IMR-90 (cell line): ENCODE data around the gene BRAT1. TPM values are rescaled to one million over a fixed set of nuclear protein-coding genes. Genes with fewer than 3 reads are reported as not detected.

ENCODE experiments used
- ATAC-seq: fragments of 200-7000 bp; cut with Tn5 transposase; 2 replicates; pipeline ENCODE4 v1.9.1; 2020; ENCODE audit warnings: low read depth, mild to moderate bottlenecking, moderate library complexity
- BruUV-seq: library from RNA; stranded (reverse); fragments of 400-500 nt; replicated peaks from 2 replicates; lab custom pipeline; 2021; lab: Mats Ljungman, UMichigan
- CTCF ChIA-PET: fragments of 300-600 bp; formaldehyde crosslinking; extraction: SDS; loops from one replicate; lab custom pipeline; 2021; ENCODE audit warnings: antibody characterized with exemption; lab: Yijun Ruan, JAX
- POLR2A ChIA-PET: fragments of 300-600 bp; sonication (Branson Sonifier 250); formaldehyde crosslinking; loops from one replicate; lab custom pipeline; 2022; ENCODE audit warnings: antibody characterized with exemption; ENCODE audit not compliant: unreplicated experiment; lab: Charles Lee
- DNase-seq: peaks from one replicate; pipeline ENCODE4 v3.0.0; 2013
- H2AFZ ChIP-seq: replicated peaks from 2 replicates; pipeline ENCODE3; 2013; ENCODE audit warnings: low read length, mild to moderate bottlenecking; ENCODE audit not compliant: poor library complexity
- H2AK5ac ChIP-seq: 2 replicates; pipeline ENCODE4 v1.6.1; 2013; ENCODE audit warnings: low read depth, low read length, inconsistent platforms
- H2AK9ac ChIP-seq: replicated peaks from 2 replicates; pipeline ENCODE3; 2013; ENCODE audit warnings: mild to moderate bottlenecking, low read depth, low read length, moderate library complexity; ENCODE audit not compliant: poor library complexity
- H2BK120ac ChIP-seq: 2 replicates; pipeline ENCODE4 v1.6.1; 2013; ENCODE audit warnings: low read depth, low read length, inconsistent platforms
- H2BK15ac ChIP-seq: 3 replicates; pipeline ENCODE4 v1.6.1; 2013; ENCODE audit warnings: low read depth, low read length, inconsistent platforms
- H2BK20ac ChIP-seq: 2 replicates; pipeline ENCODE4 v1.6.1; 2013; ENCODE audit warnings: low read depth, mild to moderate bottlenecking, inconsistent platforms, low read length, moderate library complexity
- H2BK5ac ChIP-seq: 2 replicates; pipeline ENCODE4 v1.6.1; 2013; ENCODE audit warnings: mild to moderate bottlenecking, low read depth, low read length, inconsistent platforms; ENCODE audit not compliant: poor library complexity, severe bottlenecking
- H3K14ac ChIP-seq: replicated peaks from 2 replicates; pipeline ENCODE4 v1.6.1; 2013; ENCODE audit warnings: low read depth, low read length, inconsistent platforms
- H3K18ac ChIP-seq: 2 replicates; pipeline ENCODE4 v1.6.1; 2013; ENCODE audit warnings: low read depth, low read length, control low read depth
- H3K23ac ChIP-seq: 2 replicates; pipeline ENCODE4 v1.6.1; 2013; ENCODE audit warnings: low read depth, low read length, inconsistent platforms
- H3K27ac ChIP-seq: 2 replicates; pipeline ENCODE4 v1.5.1; 2013; ENCODE audit warnings: mild to moderate bottlenecking, control low read depth, low read length; ENCODE audit not compliant: insufficient read depth
- H3K27me3 ChIP-seq: 2 replicates; pipeline ENCODE4 v1.6.1; 2013; ENCODE audit warnings: low read length; ENCODE audit not compliant: control insufficient read depth, insufficient read depth
- H3K36me3 ChIP-seq: 2 replicates; pipeline ENCODE4 v1.6.1; 2013; ENCODE audit warnings: low read length, mixed read lengths; ENCODE audit not compliant: control insufficient read depth, insufficient read depth
- H3K4ac ChIP-seq: 2 replicates; pipeline ENCODE4 v1.6.1; 2013; ENCODE audit warnings: low read depth, low read length, inconsistent platforms
- H3K4me1 ChIP-seq: 2 replicates; pipeline ENCODE4 v1.6.1; 2013; ENCODE audit warnings: low read length, mixed read lengths; ENCODE audit not compliant: control insufficient read depth, insufficient read depth
- H3K4me2 ChIP-seq: 2 replicates; pipeline ENCODE4 v1.6.1; 2013; ENCODE audit warnings: low read depth, mild to moderate bottlenecking, control low read depth, low read length, moderate library complexity
- H3K4me3 ChIP-seq: 2 replicates; pipeline ENCODE4 v1.5.1; 2013; ENCODE audit warnings: low read depth, mild to moderate bottlenecking, control low read depth, low read length, moderate library complexity; ENCODE audit not compliant: insufficient read depth
- H3K56ac ChIP-seq: 2 replicates; pipeline ENCODE4 v1.6.1; 2013; ENCODE audit warnings: low read length, inconsistent platforms; ENCODE audit not compliant: insufficient read depth; ENCODE audit errors: extremely low read depth
- H3K79me1 ChIP-seq, 2 experiments: 2 replicates each; pipeline ENCODE4 v1.6.1; 2013; ENCODE audit warnings: low read length in 2 of 2, inconsistent platforms in 1 of 2, low read depth in 1 of 2
- H3K9ac ChIP-seq: 2 replicates; pipeline ENCODE4 v1.6.1; 2013; ENCODE audit warnings: low read depth, low read length, control low read depth
- H3K9me1 ChIP-seq: 2 replicates; pipeline ENCODE4 v1.6.1; 2013; ENCODE audit warnings: low read length, inconsistent platforms; ENCODE audit not compliant: insufficient read depth
- H3K9me3 ChIP-seq: 2 replicates; pipeline ENCODE4 v1.6.1; 2013; ENCODE audit warnings: low read length; ENCODE audit not compliant: control insufficient read depth, insufficient read depth
- H4K20me1 ChIP-seq: 2 replicates; pipeline ENCODE4 v1.6.1; 2013; ENCODE audit warnings: low read length, inconsistent platforms; ENCODE audit not compliant: insufficient read depth
- H4K5ac ChIP-seq: 2 replicates; pipeline ENCODE4 v1.6.1; 2013; ENCODE audit warnings: mild to moderate bottlenecking, low read depth, low read length, control low read depth
- H4K8ac ChIP-seq, 2 experiments: 2 replicates each; pipeline ENCODE4 v1.6.1; 2013; ENCODE audit warnings: low read depth in 2 of 2, low read length in 2 of 2, control low read depth in 1 of 2, inconsistent platforms in 1 of 2
- H4K91ac ChIP-seq: 2 replicates; pipeline ENCODE4 v1.6.1; 2013; ENCODE audit warnings: low read depth, low read length, inconsistent platforms; ENCODE audit not compliant: insufficient read depth
- BHLHE40 ChIP-seq: fragments of 150-350 bp; IDR thresholded peaks from 2 replicates; pipeline ENCODE4 v1.6.1; 2016; ENCODE audit warnings: mild to moderate bottlenecking, low read depth, low read length
- CHD1 ChIP-seq: IDR thresholded peaks from 2 replicates; pipeline ENCODE4 v1.6.1; 2012; ENCODE audit warnings: low read depth, low read length, improper control_type of control experiment
- FOS ChIP-seq: fragments of 150-350 bp; IDR thresholded peaks from 2 replicates; pipeline ENCODE4 v1.6.1; 2016; ENCODE audit warnings: low read depth, low read length
- MAFK ChIP-seq: IDR thresholded peaks from 2 replicates; pipeline ENCODE4 v1.6.1; 2012; ENCODE audit warnings: low read depth, low read length, improper control_type of control experiment
- MAZ ChIP-seq: IDR thresholded peaks from 2 replicates; pipeline ENCODE4 v1.6.1; 2012; ENCODE audit warnings: low read depth, mild to moderate bottlenecking, low read length, improper control_type of control experiment, moderate library complexity, borderline replicate concordance
- MXI1 ChIP-seq: IDR thresholded peaks from 2 replicates; pipeline ENCODE4 v1.6.1; 2012; ENCODE audit warnings: low read depth, mild to moderate bottlenecking, low read length, moderate library complexity, borderline replicate concordance
- NFE2L2 ChIP-seq: fragments of 150-350 bp; IDR thresholded peaks from 2 replicates; pipeline ENCODE4 v1.6.1; 2016; ENCODE audit warnings: low read depth, mild to moderate bottlenecking, low read length
- POLR2A ChIP-seq: IDR thresholded peaks from 2 replicates; pipeline ENCODE4 v1.6.1; 2012; ENCODE audit warnings: mild to moderate bottlenecking, low read depth, low read length
- RAD21 ChIP-seq: IDR thresholded peaks from 2 replicates; pipeline ENCODE4 v1.6.1; 2012; ENCODE audit warnings: low read length, improper control_type of control experiment
- RCOR1 ChIP-seq: IDR thresholded peaks from 2 replicates; pipeline ENCODE4 v1.6.1; 2012; ENCODE audit warnings: mild to moderate bottlenecking, low read length, improper control_type of control experiment; ENCODE audit not compliant: insufficient replicate concordance
- SMC3 ChIP-seq: fragments of 150-350 bp; IDR thresholded peaks from 2 replicates; pipeline ENCODE4 v1.6.1; 2016; ENCODE audit warnings: low read depth, mild to moderate bottlenecking, antibody characterized with exemption, low read length, moderate library complexity
- USF2 ChIP-seq: fragments of 150-350 bp; IDR thresholded peaks from 2 replicates; pipeline ENCODE4 v1.6.1; 2017; ENCODE audit warnings: mild to moderate bottlenecking, antibody characterized with exemption, low read length, low read depth
- WGBS, 2 experiments: methylation state at CpG; one replicate each; pipeline versions ENCODE4 v1.1.5 to v1.1.7; 2013; ENCODE audit warnings: missing lambda C conversion rate in 2 of 2; ENCODE audit not compliant: insufficient read length in 1 of 2; ENCODE audit errors: extremely low coverage in 2 of 2; 5-methylcytosine and 5-hydroxymethylcytosine counted together
- dilution Hi-C: fragments of 300-500 bp; cut with HindIII; formaldehyde crosslinking; loops from one replicate; pipeline ENCODE4 v1.14.3; 2018; ENCODE audit warnings: low sequenced_read_pairs; ENCODE audit not compliant: unreplicated experiment
- in situ Hi-C: fragments of 300-500 bp; cut with MboI; formaldehyde crosslinking; loops from 3 replicates; pipeline ENCODE4 v1.14.3; 2019; ENCODE audit warnings: low sequenced_read_pairs, inconsistent platforms, mixed read lengths
- intact Hi-C: fragments of 100-400 bp; cut with micrococcal nuclease; formaldehyde crosslinking; loops from 2 replicates; pipeline ENCODE4 v1.10.0; 2022
- polyA plus RNA-seq, 3 experiments: library from polyadenylated mRNA; depleted of rRNA; stranded (reverse); fragments of >200 nt; gene quantifications; 2 replicates each; pipeline ENCODE4 v1.2.3, GENCODE V29; 2012; ENCODE audit warnings: low replicate concordance in 1 of 3
- total RNA-seq: library from RNA; depleted of rRNA; stranded (reverse); fragments of >200 nt; gene quantifications from 2 replicates; pipeline ENCODE4 v1.2.3, GENCODE V29; 2012
- TF ChIP-seq, protein P1 (sequence below): fragments of 150-350 bp; IDR thresholded peaks from 2 replicates; pipeline ENCODE4 v1.6.1; 2016; ENCODE audit warnings: low read depth, mild to moderate bottlenecking, low read length, moderate library complexity, borderline replicate concordance
- TF ChIP-seq, protein P2 (sequence below): conservative IDR thresholded peaks from 2 replicates; pipeline ENCODE4 v1.5.1; 2012; ENCODE audit warnings: mild to moderate bottlenecking, low read depth, low read length, improper control_type of control experiment

The BRAT1 gene
- total and polyA plus RNA-seq, 2 of the 4 experiments (the other 2 are of a cell fraction) = 6.8 to 21.9 TPM

DNA sequence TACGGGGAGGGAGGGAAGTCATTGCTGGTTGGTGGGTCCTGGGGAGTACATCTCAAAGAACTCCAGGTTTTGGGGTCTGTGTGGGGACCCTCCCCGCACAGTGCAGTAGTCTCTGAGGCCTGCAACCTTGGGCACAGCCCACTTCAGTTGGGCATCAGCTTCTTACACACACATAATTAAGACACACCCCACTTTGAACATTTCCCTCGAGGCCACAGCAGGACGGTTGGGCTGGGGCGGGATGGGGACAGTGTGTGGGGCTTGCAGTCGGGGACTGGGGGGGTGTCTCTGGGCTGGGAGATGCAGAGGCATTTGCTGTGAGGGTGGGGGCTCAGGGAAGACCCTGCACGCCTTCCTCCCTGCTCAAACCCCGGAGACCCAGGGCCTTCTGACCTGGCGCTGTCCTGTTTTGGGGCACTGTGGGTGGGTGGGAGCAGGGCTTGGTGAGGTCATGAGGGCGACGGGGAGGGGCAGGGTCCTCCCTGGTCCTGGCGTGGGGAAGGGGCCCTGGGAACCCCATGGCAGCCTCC lies 34.5 kb downstream of the BRAT1 start:
- H2AK5ac ChIP-seq = no peak overlapping the region
- no peak overlapping the region for H3K4me3 ChIP-seq
- no peak overlapping the region for H2BK20ac ChIP-seq
- no peak overlapping the region for H4K91ac ChIP-seq
- no TSS peak for BruUV-seq
- no peaks in the 10 kb centered on the region for H3K27me3 ChIP-seq
- in situ Hi-C loops (no loop called here), intact Hi-C loops (no loop called here), dilution Hi-C loops (no loop called here)
- no peaks in the 10 kb centered on the region for H3K36me3 ChIP-seq
- H3K9me1 ChIP-seq = peaks cover 16% of the 10 kb centered on the region
- H3K4me2 ChIP-seq = no peak overlapping the region; the same call in 1 of the 2 replicates
- POLR2A ChIA-PET = no interaction called here
- H3K18ac ChIP-seq = no peak overlapping the region
- 43% methylated on average over 3 of the region's 12 CpGs; no CpG with 5 or more reads in 1 of the 2 experiments for WGBS, 2 experiments
- H4K8ac ChIP-seq = no peak overlapping the region
- H3K9ac ChIP-seq = no peak overlapping the region
- H3K56ac ChIP-seq = no peak overlapping the region
- H2BK5ac ChIP-seq = no peak overlapping the region
- H3K14ac ChIP-seq = no peak overlapping the region
- H2AFZ ChIP-seq = no peak overlapping the region
- H3K79me1 ChIP-seq = peaks cover 0 to 8% of the 10 kb centered on the region in 2 experiments; a peak in 2 of 4 replicates
- ATAC-seq (no peak), DNase-seq (no peak)
- CTCF ChIA-PET = no interaction called here
- TF ChIP-seq, protein P1, sequence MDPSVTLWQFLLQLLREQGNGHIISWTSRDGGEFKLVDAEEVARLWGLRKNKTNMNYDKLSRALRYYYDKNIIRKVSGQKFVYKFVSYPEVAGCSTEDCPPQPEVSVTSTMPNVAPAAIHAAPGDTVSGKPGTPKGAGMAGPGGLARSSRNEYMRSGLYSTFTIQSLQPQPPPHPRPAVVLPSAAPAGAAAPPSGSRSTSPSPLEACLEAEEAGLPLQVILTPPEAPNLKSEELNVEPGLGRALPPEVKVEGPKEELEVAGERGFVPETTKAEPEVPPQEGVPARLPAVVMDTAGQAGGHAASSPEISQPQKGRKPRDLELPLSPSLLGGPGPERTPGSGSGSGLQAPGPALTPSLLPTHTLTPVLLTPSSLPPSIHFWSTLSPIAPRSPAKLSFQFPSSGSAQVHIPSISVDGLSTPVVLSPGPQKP = no peak
- TF ChIP-seq FOS (no peak), MAZ (no peak), RAD21 (no peak), POLR2A (no peak), CHD1 (no peak), SMC3 (no peak), USF2 (no peak), BHLHE40 (no peak), RCOR1 (no peak), NFE2L2 (no peak), MXI1 (no peak), MAFK (no peak)
- TF ChIP-seq, protein P2, sequence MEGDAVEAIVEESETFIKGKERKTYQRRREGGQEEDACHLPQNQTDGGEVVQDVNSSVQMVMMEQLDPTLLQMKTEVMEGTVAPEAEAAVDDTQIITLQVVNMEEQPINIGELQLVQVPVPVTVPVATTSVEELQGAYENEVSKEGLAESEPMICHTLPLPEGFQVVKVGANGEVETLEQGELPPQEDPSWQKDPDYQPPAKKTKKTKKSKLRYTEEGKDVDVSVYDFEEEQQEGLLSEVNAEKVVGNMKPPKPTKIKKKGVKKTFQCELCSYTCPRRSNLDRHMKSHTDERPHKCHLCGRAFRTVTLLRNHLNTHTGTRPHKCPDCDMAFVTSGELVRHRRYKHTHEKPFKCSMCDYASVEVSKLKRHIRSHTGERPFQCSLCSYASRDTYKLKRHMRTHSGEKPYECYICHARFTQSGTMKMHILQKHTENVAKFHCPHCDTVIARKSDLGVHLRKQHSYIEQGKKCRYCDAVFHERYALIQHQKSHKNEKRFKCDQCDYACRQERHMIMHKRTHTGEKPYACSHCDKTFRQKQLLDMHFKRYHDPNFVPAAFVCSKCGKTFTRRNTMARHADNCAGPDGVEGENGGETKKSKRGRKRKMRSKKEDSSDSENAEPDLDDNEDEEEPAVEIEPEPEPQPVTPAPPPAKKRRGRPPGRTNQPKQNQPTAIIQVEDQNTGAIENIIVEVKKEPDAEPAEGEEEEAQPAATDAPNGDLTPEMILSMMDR = no peak
- no peak overlapping the region for H4K5ac ChIP-seq
- no peaks in the 10 kb centered on the region for H3K9me3 ChIP-seq
- H3K23ac ChIP-seq = 0 out of 2 replicates have a peak overlapping the region, but pooled peaks have one; percentile 24
- H3K27ac ChIP-seq = no peak overlapping the region
- H2AK9ac ChIP-seq = no peak overlapping the region
- H3K4me1 ChIP-seq = peaks cover 33% of the 10 kb centered on the region
- H4K20me1 ChIP-seq = 0 out of 2 replicates have a peak, but pooled peaks cover 9% of the 10 kb centered on the region
- no peak overlapping the region; the same call in 2 of the 3 replicates for H2BK15ac ChIP-seq
- H2BK120ac ChIP-seq = no peak overlapping the region
- H3K4ac ChIP-seq = no peak overlapping the region
